ENCODE data around the gene IGF2BP2. TPM values are rescaled to one million over a fixed set of nuclear protein-coding genes. Genes with fewer than 3 reads are reported as not detected.

The IGF2BP2 gene
- total and polyA plus RNA-seq, 9 of the 15 experiments (the other 6 are each of a cell fraction or from before 2014, with no cell fraction given): 3.2 to 59.6 (median 30.5) TPM

GRCh38 chr3:185693985-185694653 is 130.7 kb downstream of the IGF2BP2 start (continued):
- TF ChIP-seq ZBTB2 (IDR thresholded peaks at IDR 0.05) (no peak), NFYB (IDR thresholded peaks at IDR 0.05; ENCODE audit: extremely low read depth, insufficient read length) (no peak), FOXA3 (CRISPR knock-in tag; conservative IDR thresholded peaks at IDR 0.05 in 1 of 2, IDR thresholded peaks at IDR 0.05 in 1 of 2) (no peak), ZNF79 (CRISPR knock-in tag; IDR thresholded peaks at IDR 0.05; ENCODE audit: low read depth) (no peak), CREM (IDR thresholded peaks at IDR 0.05; ENCODE audit: low read depth) (no peak)

GRCh38 chr3:185691622-185692021 is 133.2 kb downstream of the IGF2BP2 start:
- no peak overlapping the region for H3K4me2 ChIP-seq (ENCODE audit: insufficient read depth, low read length)
- no peak overlapping the region for H2AFZ ChIP-seq (ENCODE audit: low read depth, low read length)
- DNase-seq (ENCODE audit: extremely low read depth in 1 of 4, low spot score in 3 of 4) (no peak), ATAC-seq (no peak), FAIRE-seq (no peak)
- peaks cover 46% of the 10 kb centered on the region for H3K36me3 ChIP-seq (ENCODE audit: control insufficient read depth, insufficient read depth, low read length)
- peaks cover 3% of the 10 kb centered on the region for H3K9me1 ChIP-seq (ENCODE audit: control insufficient read depth, insufficient read depth, low read length)
- TF ChIP-seq MEIS2 (IDR thresholded peaks at IDR 0.05; ENCODE audit: partially characterized antibody) (no peak), ZNF121 (CRISPR knock-in tag; conservative IDR thresholded peaks at IDR 0.05) (0 out of 2 replicates have a peak, but pooled peaks have one; percentile 17), KAT2B (IDR thresholded peaks at IDR 0.05; ENCODE audit: low read depth, low read length) (no peak), CREB1 (IDR thresholded peaks at IDR 0.05) (no peak), CREB1 (CRISPR knock-in tag; IDR thresholded peaks at IDR 0.05) (no peak)
- no peaks in the 10 kb centered on the region for H3K9me3 ChIP-seq (replicated peaks; ENCODE audit: control insufficient read depth, insufficient read depth, low read depth, low read length)
- H3K27ac ChIP-seq (ENCODE audit: extremely low read depth, low read depth, low read length): no peak overlapping the region
- ChIA-PET CTCF (ENCODE audit: low intra/inter-chr PET ratio) (no interaction called here), POLR2A (interaction anchor here (0.7 to 1.4 kb wide), 2 partner anchors 10 to 222 kb away, joined by 3 to 6 read pairs; no protein-coding TSS in a partner anchor)
- in situ Hi-C loops (cut with MboI) (no loop called here), intact Hi-C loops (cut with micrococcal nuclease) (no loop called here)
- H3K9ac ChIP-seq (ENCODE audit: insufficient read depth in 1 of 2, low read depth in 2 of 2, low read length in 2 of 2): no peak overlapping the region
- no peaks in the 10 kb centered on the region for H4K20me1 ChIP-seq (replicated peaks; ENCODE audit: control insufficient read depth, insufficient read depth, low read length)
- 0 out of 3 replicates have a peak, but pooled peaks cover 2% of the 10 kb centered on the region for H3K79me2 ChIP-seq (ENCODE audit: control insufficient read depth, insufficient read depth, low read length)
- no peak overlapping the region for H3K4me3 ChIP-seq
- H3K4me1 ChIP-seq (replicated peaks in 1 of 2; ENCODE audit: control insufficient read depth in 2 of 2, insufficient read depth in 2 of 2, low read length in 2 of 2): 0 out of 5 replicates have a peak, but pooled peaks cover 0 to 2% of the 10 kb centered on the region in 2 experiments
- 100% methylated on average over 2 of the region's 2 CpGs for WGBS (ENCODE audit: insufficient coverage, low coverage, missing lambda C conversion rate)
- BruUV-seq (replicated peaks): no TSS peak
- H3K27me3 ChIP-seq (ENCODE audit: control insufficient read depth in 2 of 2, insufficient read depth in 2 of 2, low read length in 2 of 2): no peaks in the 10 kb centered on the region
